Lung (tissue), 12 donors: ENCODE measurements around the gene CX3CL1. TPM values are rescaled to one million over a fixed set of nuclear protein-coding genes. Genes with fewer than 3 reads are reported as not detected.
"Not testable (repeated sequence)": the region's sequence is repeated elsewhere in the genome, so short reads cannot be mapped to it uniquely, and the experiment has no call there.

Experiments used
- ATAC-seq: fragments of 200-7000 bp; cut with Tn5 transposase; one replicate; pipeline ENCODE4 v1.9.1; 2020; ENCODE audit warnings: moderate number of reproducible peaks; ENCODE audit not compliant: insufficient read depth, low FRiP score
- DNase-seq, 3 donors: peaks; one replicate each; pipeline ENCODE4 v3.0.0-alpha.2; 2013 to 2017
- H3K27ac ChIP-seq, 2 donors: one replicate each; pipeline ENCODE4 v1.5.1; 2013; ENCODE audit warnings: mild to moderate bottlenecking in 2 of 2, moderate library complexity in 2 of 2, control low read depth in 1 of 2, inconsistent platforms in 1 of 2, low read depth in 1 of 2, low read length in 1 of 2
- H3K27me3 ChIP-seq, 3 donors: one replicate each; pipeline ENCODE4 v1.5.1; 2013; ENCODE audit warnings: low read length in 2 of 3; ENCODE audit not compliant: control insufficient read depth in 3 of 3, insufficient read depth in 3 of 3
- H3K36me3 ChIP-seq, 4 donors: one replicate each; pipeline ENCODE4 v1.5.1; 2013; ENCODE audit warnings: low read length in 4 of 4, mild to moderate bottlenecking in 1 of 4, moderate library complexity in 1 of 4; ENCODE audit not compliant: control insufficient read depth in 4 of 4, insufficient read depth in 4 of 4
- H3K4me1 ChIP-seq, 5 donors: one replicate each; pipeline ENCODE4 v1.5.1; 2013; ENCODE audit warnings: low read length in 5 of 5, mild to moderate bottlenecking in 2 of 5, moderate library complexity in 1 of 5; ENCODE audit not compliant: control insufficient read depth in 5 of 5, insufficient read depth in 5 of 5
- H3K4me3 ChIP-seq: one replicate; pipeline ENCODE4 v1.5.1; 2013; ENCODE audit warnings: mild to moderate bottlenecking, control low read depth, moderate library complexity
- H3K9ac ChIP-seq, 2 donors: one replicate each; pipeline ENCODE4 v1.5.1; 2013; ENCODE audit warnings: low read length in 2 of 2, control low read depth in 1 of 2; ENCODE audit not compliant: insufficient read depth in 1 of 2
- H3K9me3 ChIP-seq, 4 donors: one replicate each; pipeline ENCODE4 v1.5.1; 2013; ENCODE audit warnings: low read length in 3 of 4, mild to moderate bottlenecking in 1 of 4, moderate library complexity in 1 of 4; ENCODE audit not compliant: control insufficient read depth in 4 of 4, insufficient read depth in 3 of 4
- WGBS, 2 donors: extraction: QIAGEN DNeasy Blood & Tissue Kit; methylation state at CpG; one replicate each; pipeline ENCODE4 v1.1.7; 2013; 5-methylcytosine and 5-hydroxymethylcytosine counted together
- polyA plus RNA-seq, 2 donors: library from polyadenylated mRNA; stranded (reverse); fragments of 200-250 nt; gene quantifications; one replicate each; pipeline ENCODE4 v1.2.1, GENCODE V29; 2013
- total RNA-seq, 2 donors: library from RNA; depleted of rRNA in 1 of 2; stranded (reverse); fragments of >200 nt in 1 of 2; gene quantifications; one replicate each; pipeline ENCODE4 v1.2.1, GENCODE V29; 2014 to 2021
- TF ChIP-seq, protein P1 (sequence below): IDR thresholded peaks from 2 replicates; pipeline ENCODE4 v1.5.1; 2012; ENCODE audit warnings: mild to moderate bottlenecking; ENCODE audit errors: control extremely low read depth, extremely low read depth
- donor health status: control.
- donor health status: control.
- donor health status: Bipolar disorder and iron deficiency.
- donor health status: healthy.
- donor health status: DM: yes; HTN: yes; CAD: no.

Gene CX3CL1
- total and polyA plus RNA-seq, 4 donors, result 22.8 to 58.6 (median 31.7) TPM

- no peak for DNase-seq
- peaks cover 0 to 3% (median 0%) of the 10 kb centered on the region in 4 donors for H3K9me3 ChIP-seq
- TF ChIP-seq, protein P1, sequence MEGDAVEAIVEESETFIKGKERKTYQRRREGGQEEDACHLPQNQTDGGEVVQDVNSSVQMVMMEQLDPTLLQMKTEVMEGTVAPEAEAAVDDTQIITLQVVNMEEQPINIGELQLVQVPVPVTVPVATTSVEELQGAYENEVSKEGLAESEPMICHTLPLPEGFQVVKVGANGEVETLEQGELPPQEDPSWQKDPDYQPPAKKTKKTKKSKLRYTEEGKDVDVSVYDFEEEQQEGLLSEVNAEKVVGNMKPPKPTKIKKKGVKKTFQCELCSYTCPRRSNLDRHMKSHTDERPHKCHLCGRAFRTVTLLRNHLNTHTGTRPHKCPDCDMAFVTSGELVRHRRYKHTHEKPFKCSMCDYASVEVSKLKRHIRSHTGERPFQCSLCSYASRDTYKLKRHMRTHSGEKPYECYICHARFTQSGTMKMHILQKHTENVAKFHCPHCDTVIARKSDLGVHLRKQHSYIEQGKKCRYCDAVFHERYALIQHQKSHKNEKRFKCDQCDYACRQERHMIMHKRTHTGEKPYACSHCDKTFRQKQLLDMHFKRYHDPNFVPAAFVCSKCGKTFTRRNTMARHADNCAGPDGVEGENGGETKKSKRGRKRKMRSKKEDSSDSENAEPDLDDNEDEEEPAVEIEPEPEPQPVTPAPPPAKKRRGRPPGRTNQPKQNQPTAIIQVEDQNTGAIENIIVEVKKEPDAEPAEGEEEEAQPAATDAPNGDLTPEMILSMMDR, result no peak
- no peak overlapping the region for H3K9ac ChIP-seq
- no peak overlapping the region for H3K4me3 ChIP-seq
- H3K27ac ChIP-seq, result no peak overlapping the region
- 66 to 81% methylated on average over 4 of the region's 4 CpGs for WGBS, 2 donors
- H3K4me1 ChIP-seq, result no peaks in the 10 kb centered on the region
- no peaks in the 10 kb centered on the region for H3K27me3 ChIP-seq
- no peaks in the 10 kb centered on the region for H3K36me3 ChIP-seq
- ATAC-seq, result no peak
These were observed 24.5 kb downstream of the CX3CL1 start for GRCh38 chr16:57396786-57397185.

DNA sequence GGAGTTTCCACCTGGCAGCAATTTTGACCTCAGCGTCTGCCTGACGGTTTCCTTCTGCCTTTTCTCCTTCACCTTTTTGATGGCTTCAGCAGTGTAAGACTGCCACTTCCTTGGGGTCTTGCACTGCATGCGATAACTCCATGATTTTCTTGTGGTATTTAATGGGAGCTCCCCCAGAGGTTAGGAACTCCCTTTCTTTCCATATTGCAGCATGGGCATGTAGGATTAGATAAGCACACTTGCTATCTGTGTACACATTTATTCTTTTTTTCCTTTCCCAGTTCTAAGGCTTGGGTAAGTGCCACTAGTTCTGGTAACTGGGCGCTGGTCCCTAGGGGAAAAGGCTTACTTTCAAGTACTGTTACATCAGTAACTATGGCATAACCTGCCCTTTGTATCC, 25.2 kb downstream of the CX3CL1 start:
- H3K27me3 ChIP-seq, result not testable (repeated sequence)

DNA sequence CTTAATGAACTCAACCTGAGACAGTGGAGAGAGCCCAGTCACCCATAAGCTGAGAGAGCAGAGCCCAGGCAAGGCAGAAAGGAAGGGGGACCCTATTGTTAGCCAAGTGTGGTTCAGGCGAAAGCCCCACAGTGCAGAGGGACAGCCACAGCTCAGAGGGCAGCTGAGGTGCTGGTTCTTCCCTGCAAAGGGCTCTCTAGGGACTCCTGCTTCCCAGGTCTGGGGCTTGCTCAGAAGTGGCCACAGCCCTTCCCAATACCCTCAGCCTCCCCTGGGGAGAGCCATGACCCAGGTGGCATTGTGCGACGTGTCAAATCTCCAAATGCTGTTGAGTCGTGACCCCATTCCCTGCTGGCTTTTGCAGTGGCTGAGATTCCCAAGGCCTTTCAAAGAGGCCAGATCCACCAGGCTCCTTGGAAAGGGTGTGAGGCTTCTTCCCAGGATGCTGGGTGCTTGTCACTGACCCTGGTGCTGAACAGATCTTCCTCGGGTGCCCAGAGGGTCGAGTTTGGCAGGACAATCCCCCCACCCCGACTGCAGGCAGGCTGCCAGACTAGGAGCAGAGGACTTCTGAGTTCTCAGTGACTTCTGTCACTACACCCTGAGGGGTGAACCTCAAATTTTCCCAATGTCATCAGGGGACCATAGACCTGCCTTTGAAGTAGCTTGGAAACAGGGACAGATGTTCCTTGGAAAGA, 29.8 kb downstream of the CX3CL1 start:
- Histone ChIP-seq H3K4me1 (no peaks in the 10 kb centered on the region), H3K27ac (no peak overlapping the region), H3K9me3 (no peaks in the 10 kb centered on the region), H3K4me3 (no peak overlapping the region), H3K36me3 (no peaks in the 10 kb centered on the region), H3K27me3 (no peaks in the 10 kb centered on the region), H3K9ac (no peak overlapping the region)
- DNase-seq (no peak), ATAC-seq (no peak)
- TF ChIP-seq, protein P1, result no peak
- 69 to 79% methylated on average over 7 of the region's 7 CpGs for WGBS, 2 donors

More for the DNA sequence above, 25.2 kb downstream of the CX3CL1 start:
- H3K9me3 ChIP-seq, H3K4me1 ChIP-seq, DNase-seq, H3K27ac ChIP-seq, H3K4me3 ChIP-seq, H3K36me3 ChIP-seq, ATAC-seq, H3K9ac ChIP-seq: not testable (repeated sequence)
- 86 to 89% methylated on average over 4 of the region's 4 CpGs for WGBS, 2 donors

DNA sequence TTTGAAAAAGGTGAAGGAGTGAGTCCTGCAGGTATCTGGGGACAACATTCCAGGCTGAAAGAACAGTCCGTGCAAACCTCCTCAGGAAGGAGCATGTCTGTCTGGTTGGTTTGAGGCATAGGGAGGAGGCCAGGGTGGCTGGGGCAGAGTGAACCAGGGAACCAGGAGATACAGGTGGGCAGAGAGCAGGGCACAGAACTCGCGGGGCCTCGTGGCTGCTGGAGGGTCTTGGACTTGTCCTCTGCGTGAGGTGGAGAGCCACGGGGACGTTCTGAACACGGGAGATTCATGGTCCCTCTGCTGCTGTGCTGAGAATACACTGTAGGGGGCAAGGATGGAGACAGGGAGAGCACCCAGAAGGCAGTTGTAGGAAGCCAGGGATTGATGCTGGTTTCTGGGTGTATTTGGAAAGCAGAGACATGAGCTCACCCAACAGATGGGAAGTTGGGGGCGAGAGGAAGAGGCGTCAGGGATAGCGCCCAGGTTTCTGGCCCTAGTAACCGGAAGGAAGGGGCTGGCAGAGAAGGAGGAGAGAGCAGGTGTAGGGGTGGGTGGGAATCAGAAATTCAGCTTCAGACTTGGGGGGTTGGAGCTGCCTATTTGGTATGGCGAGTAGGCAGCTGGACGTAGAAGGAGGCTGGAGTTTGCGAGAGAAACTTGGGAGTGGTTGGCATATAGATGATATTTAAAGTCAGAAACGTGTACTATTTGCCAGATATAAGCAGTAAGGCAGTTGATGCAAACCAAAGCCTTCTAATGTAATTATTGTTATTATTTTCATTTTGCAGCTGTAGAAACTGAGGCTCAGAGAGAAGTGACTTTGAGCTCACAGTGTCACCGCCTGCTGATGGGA, 31.9 kb downstream of the CX3CL1 start, which contains the start of gene CCL17:
Gene CCL17 (plus strand): TSS at position 803 of the 853 bp plus-strand sequence. CDS start 9,166 bp downstream, outside the sequence.
- Histone ChIP-seq H3K9me3 (no peaks in the 10 kb centered on the region), H3K4me3 (no peak within 1 kb of the TSS), H3K4me1 (no peaks in the 10 kb centered on the region), H3K36me3 (no peaks in the 10 kb centered on the region), H3K27me3 (no peaks in the 10 kb centered on the region), H3K9ac (no peak within 1 kb of the TSS), H3K27ac (no peak within 1 kb of the TSS)
- ATAC-seq (no peak), DNase-seq (no peak)
- 74 to 77% methylated on average over 17 of the region's 17 CpGs for WGBS, 2 donors
- TF ChIP-seq, protein P1, result no peak
